Measurements from ENCODE around the gene NCK2. TPM values are rescaled to one million over a fixed set of nuclear protein-coding genes. Genes with fewer than 3 reads are reported as not detected.

NCK2 gene
- total and polyA plus RNA-seq, 2 of the 13 experiments (the other 11 are each of a cell fraction or from before 2014, with no cell fraction given) = 14.8 to 23.5 TPM

GRCh38 chr2:105919191-105919811 is 174.6 kb downstream of the NCK2 start (continued):
- TF ChIP-seq E2F5 (CRISPR knock-in tag; conservative IDR thresholded peaks at IDR 0.05) = no peak; the same call in 1 of the 2 replicates
- peak; percentile 93 to 94 for TF ChIP-seq EP300 (IDR thresholded peaks at IDR 0.05; ENCODE audit: low read depth in 2 of 2, low read length in 2 of 2)
- peak; percentile 96 for TF ChIP-seq EP300 (CRISPR knock-in tag; IDR thresholded peaks at IDR 0.05; ENCODE audit: borderline replicate concordance)
- TF ChIP-seq SP4 (CRISPR knock-in tag; IDR thresholded peaks at IDR 0.05) = peak; percentile 56; the same call in 1 of the 2 replicates
- peak; percentile 85 for TF ChIP-seq ZBTB26 (CRISPR knock-in tag; IDR thresholded peaks at IDR 0.05; ENCODE audit: borderline replicate concordance)
- TF ChIP-seq ZNF350 (CRISPR knock-in tag; IDR thresholded peaks at IDR 0.05; ENCODE audit: borderline replicate concordance, low read depth) = peak; percentile 96
- peak; percentile 98 for TF ChIP-seq SOX5 (CRISPR knock-in tag; IDR thresholded peaks at IDR 0.05; ENCODE audit: borderline replicate concordance)
- no peak for TF ChIP-seq PRMT3 (CRISPR knock-in tag; IDR thresholded peaks at IDR 0.05; ENCODE audit: borderline replicate concordance, low read depth)
- TF ChIP-seq MAFG (CRISPR knock-in tag; IDR thresholded peaks at IDR 0.05) = no peak
- TF ChIP-seq ZNF644 (CRISPR knock-in tag; IDR thresholded peaks at IDR 0.05; ENCODE audit: low read depth) = peak; percentile 99
- TF ChIP-seq ZBTB33 (CRISPR knock-in tag; IDR thresholded peaks at IDR 0.05) = peak; percentile 46; the same call in 1 of the 2 replicates
- no peak for TF ChIP-seq ZNF33A (CRISPR knock-in tag; IDR thresholded peaks at IDR 0.05; ENCODE audit: borderline replicate concordance)
- no peak for TF ChIP-seq NAIF1 (CRISPR knock-in tag; IDR thresholded peaks at IDR 0.05; ENCODE audit: borderline replicate concordance)
- TF ChIP-seq ZNF274 (CRISPR knock-in tag; IDR thresholded peaks at IDR 0.05) = 0 out of 2 replicates have a peak, but pooled peaks have one; percentile 36
- TF ChIP-seq ELF3 (CRISPR knock-in tag; IDR thresholded peaks at IDR 0.05) = peak; percentile 91
- TF ChIP-seq TOE1 (CRISPR knock-in tag; IDR thresholded peaks at IDR 0.05) = no peak
- TF ChIP-seq HIC2 (CRISPR knock-in tag; IDR thresholded peaks at IDR 0.05; ENCODE audit: low read depth) = peak; percentile 85
- peak; percentile 97 for TF ChIP-seq DPF2 (CRISPR knock-in tag; IDR thresholded peaks at IDR 0.05; ENCODE audit: borderline replicate concordance, low read depth)
- no peak for TF ChIP-seq EEA1 (CRISPR knock-in tag; IDR thresholded peaks at IDR 0.05; ENCODE audit: borderline replicate concordance)
- peak; percentile 75 for TF ChIP-seq ZSCAN22 (CRISPR knock-in tag; IDR thresholded peaks at IDR 0.05)
- peak; percentile 75 for TF ChIP-seq FOXO1 (CRISPR knock-in tag; IDR thresholded peaks at IDR 0.05)
- peak; percentile 57; the same call in 1 of the 2 replicates for TF ChIP-seq CCDC6 (CRISPR knock-in tag; IDR thresholded peaks at IDR 0.05)

All from HepG2 (cell line).